GM19463 (cell line): ENCODE data around the gene PRXL2B.
"Not testable (repeated sequence)": the region's sequence is repeated elsewhere in the genome, so short reads cannot be mapped to it uniquely, and the experiment has no call there.

Experiments used
- ATAC-seq: cut with Tn5 transposase; IDR thresholded peaks from one replicate; pipeline ENCODE4 v1.9.1; 2021; ENCODE audit warnings: mild to moderate bottlenecking, moderate library complexity; ENCODE audit not compliant: unreplicated experiment

Gene PRXL2B

DNA sequence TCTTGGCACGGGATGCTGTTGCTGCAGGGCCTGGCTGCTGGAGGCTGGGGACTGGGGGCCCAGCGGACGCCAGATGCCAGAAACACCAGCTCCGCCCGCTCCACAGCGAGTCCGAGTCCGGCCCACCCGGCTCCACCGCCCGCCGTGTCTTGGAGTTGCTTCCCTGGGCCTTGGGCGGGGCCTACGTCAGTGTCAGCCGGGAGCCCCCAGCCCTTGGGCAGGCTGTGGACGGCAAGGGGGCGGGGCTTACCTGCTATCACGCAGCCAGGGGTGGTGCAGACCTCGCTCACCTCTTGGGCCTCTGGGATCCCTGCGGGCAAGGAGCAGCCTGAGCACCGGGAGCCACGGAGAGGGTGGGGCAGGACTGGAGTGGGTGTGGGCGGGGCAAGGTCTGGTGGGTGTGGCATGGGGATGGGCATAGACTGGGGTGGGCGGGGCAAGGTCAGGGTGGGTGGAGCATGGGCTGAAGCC is 24.5 kb downstream of the PRXL2B start:
- ATAC-seq: no peak

GRCh38 chr1:2611621-2612437 is 25.3 kb downstream of the PRXL2B start:
- ATAC-seq: no peak

GRCh38 chr1:2612591-2613365 is 26.2 kb downstream of the PRXL2B start:
- no peak for ATAC-seq

DNA sequence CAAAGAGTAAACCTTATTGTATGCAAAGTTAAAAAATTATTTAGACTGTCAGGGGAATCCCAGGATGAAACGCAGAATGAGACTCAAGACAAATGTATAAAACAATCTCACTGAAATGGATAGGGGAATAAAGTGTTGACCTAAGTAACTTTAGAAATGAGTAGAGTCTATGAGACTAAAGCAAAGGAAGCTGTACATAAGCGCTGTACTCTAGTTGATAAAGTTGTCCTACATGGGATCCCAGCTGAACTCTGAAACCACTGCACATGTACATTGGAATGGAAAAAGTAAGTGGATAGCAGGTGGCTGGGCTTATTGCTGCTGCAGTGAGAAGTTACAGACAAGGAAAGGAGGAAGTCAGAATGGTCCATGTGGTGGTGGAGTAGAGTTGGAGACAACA is 27.6 kb downstream of the PRXL2B start:
- ATAC-seq: no peak

DNA sequence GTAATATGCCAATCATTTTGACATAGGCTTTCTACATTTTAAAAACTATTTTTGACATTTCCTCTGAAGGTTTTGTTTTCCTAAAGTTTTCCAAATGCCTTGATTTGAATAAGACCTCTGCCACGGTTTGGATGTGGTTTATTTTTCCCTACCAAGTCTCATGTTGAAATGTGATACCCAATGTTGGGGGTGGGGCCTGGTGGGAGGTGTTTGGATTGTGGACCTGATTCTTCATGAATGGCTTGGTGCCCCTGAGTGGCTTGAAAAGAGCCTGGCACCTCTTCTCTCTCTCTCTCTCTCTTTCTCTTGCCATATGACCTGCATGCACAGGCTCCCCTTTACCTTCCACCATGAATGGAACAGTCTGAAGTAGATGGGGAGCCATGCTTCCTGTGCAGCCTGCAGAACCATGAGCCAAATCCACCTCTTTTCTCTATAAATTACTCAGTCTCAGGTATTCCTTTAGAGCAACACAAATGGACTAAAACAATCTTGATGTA is 31.4 kb downstream of the PRXL2B start:
- no peak for ATAC-seq

GRCh38 chr1:2623571-2624337 is 37.2 kb downstream of the PRXL2B start:
- ATAC-seq: no peak

GRCh38 chr1:2624735-2625300 is 38.2 kb downstream of the PRXL2B start:
- ATAC-seq: no peak

- ATAC-seq: no peak
These were observed 38.7 kb downstream of the PRXL2B start for GRCh38 chr1:2625311-2625710.

GRCh38 chr1:2625748-2626147 is 39.2 kb downstream of the PRXL2B start:
- not testable (repeated sequence) for ATAC-seq

DNA sequence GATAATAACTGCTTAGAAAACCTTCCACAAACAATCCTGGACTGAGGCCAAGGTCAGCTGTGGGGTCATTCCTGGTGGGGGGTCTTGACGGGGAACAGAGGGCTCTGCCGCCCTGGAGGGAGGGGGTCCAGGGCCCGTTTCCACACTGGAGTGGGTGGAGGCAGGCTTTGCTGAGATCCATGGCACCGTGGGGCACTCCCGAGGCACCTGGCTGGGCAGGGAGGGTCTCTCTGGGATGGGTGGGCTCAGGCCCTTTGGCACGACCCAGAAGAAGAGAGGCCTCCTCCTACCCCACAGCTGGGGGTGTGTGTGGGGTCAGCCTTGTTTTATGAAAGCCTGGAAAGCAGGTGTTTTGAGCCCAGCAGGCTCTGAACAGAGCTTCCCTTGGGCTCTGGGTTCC is 41.2 kb downstream of the PRXL2B start:
- no peak for ATAC-seq

- ATAC-seq: no peak
These were observed 41.8 kb downstream of the PRXL2B start for GRCh38 chr1:2628191-2628932.

GRCh38 chr1:2628933-2629626 is 42.5 kb downstream of the PRXL2B start:
- no peak for ATAC-seq

DNA sequence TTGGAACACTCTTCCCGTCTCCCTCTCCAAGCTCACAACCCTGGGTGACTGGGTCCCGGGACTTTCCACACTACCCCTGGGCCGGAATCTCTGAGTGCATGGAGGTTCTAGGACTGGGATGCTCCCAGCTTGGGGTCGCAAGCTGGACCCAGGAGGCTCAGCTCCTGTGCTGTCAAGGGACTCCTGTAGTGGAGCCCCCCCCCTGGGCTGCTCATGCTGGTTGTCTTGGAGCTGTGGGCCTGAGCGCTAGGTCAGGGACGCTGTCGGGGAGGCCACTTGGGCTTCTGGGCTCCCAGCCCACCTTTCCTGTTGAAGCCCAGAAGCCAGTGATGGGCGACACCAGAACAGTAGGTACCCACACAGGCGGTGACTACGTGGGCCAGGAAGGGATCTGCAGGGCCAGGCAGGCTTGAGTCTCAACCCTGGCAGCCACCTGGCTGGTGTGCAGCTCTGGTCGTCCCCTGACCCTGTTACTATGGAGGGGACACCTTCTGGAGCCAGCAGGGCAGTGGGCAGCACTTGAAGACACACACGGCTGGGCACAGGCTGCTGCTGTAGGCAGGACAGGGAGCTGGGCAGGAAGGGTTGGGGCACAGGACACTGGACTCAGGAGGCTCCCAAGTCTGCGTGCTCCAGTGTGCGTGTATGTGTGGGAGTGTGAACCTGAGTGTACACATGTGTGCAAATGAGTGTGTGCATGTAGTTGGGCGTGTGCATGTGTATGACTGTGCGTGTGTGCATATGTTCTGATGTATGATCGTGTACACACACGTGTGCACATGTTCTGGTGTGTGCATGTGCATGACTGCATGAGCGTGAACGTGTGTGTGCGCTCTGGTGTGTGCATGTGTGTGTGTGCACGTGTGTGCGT is 43.3 kb downstream of the PRXL2B start:
- ATAC-seq: no peak

- no peak for ATAC-seq
These were observed 44.0 kb downstream of the PRXL2B start for GRCh38 chr1:2630498-2631135.

- no peak for ATAC-seq
These were observed 44.8 kb downstream of the PRXL2B start for GRCh38 chr1:2631136-2632050.

DNA sequence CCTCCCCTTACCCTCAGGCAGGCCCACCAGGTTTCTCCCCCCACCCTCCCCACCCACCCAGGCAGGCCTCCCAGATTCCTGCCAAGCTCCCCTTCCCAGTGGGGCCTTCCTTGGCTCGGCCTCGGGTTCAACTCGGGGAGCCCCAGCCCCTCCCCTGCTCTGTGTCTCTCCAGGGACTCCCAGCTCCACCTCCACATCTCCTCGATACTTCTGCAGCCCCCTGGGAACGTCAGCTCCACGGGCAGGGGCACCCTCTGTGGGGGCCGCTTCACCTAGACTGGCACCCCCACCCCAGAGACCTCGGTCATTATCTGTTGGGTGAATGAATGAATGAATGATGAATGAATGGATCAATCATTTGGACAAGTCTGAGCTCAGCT is 45.5 kb downstream of the PRXL2B start:
- ATAC-seq: no peak
